Measurements from ENCODE around the gene TXNIP. TPM values are rescaled to one million over a fixed set of nuclear protein-coding genes. Genes with fewer than 3 reads are reported as not detected.
A peak's percentile ranks its signal among the peaks of the same experiment; 100 is the strongest.

The TXNIP gene
- total RNA-seq, 4 donors from 2014 or later = 739 to 2,947 (median 1,128) TPM

DNA sequence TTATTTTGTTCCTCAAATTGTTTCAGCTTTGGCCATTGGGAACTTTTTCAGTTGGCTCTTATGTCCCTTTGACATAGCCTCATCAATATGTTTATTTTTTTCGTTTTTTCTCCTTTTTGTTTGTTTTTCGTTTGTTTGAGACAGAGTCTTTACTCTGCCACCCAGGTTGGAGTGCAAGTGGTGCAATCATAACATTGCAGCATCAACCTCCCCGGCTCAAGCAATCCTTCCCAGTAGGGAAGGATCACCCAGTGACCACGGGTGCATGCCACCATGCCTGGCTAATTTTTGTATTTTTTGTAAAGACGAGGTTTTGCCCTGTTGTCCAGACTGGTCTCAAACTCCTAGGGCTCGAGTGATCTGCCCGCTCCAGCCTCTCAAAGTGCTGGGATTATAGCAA lies 23.8 kb downstream of the TXNIP start:
- no peaks in the 10 kb centered on the region for H3K9me3 ChIP-seq
- TF ChIP-seq, protein P1, sequence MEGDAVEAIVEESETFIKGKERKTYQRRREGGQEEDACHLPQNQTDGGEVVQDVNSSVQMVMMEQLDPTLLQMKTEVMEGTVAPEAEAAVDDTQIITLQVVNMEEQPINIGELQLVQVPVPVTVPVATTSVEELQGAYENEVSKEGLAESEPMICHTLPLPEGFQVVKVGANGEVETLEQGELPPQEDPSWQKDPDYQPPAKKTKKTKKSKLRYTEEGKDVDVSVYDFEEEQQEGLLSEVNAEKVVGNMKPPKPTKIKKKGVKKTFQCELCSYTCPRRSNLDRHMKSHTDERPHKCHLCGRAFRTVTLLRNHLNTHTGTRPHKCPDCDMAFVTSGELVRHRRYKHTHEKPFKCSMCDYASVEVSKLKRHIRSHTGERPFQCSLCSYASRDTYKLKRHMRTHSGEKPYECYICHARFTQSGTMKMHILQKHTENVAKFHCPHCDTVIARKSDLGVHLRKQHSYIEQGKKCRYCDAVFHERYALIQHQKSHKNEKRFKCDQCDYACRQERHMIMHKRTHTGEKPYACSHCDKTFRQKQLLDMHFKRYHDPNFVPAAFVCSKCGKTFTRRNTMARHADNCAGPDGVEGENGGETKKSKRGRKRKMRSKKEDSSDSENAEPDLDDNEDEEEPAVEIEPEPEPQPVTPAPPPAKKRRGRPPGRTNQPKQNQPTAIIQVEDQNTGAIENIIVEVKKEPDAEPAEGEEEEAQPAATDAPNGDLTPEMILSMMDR (IDR thresholded peaks at IDR 0.05) = no peak
- peak in 1 of 2 donors; percentile 41 for TF ChIP-seq POLR2A (IDR thresholded peaks at IDR 0.05)
- intact Hi-C loops (cut with DNase I) = no loop called here
- no peak overlapping the region for H3K4me3 ChIP-seq (replicated peaks in 1 of 3)
- H3K4me1 ChIP-seq = peaks cover 5 to 15% of the 10 kb centered on the region in 2 donors
- H3K36me3 ChIP-seq = no peaks in the 10 kb centered on the region
- peak; percentile 73 to 76 for DNase-seq
- peak overlapping the region; percentile 32 to 75 (median 72) for H3K27ac ChIP-seq
- no peaks in the 10 kb centered on the region for H3K27me3 ChIP-seq
- WGBS, 2 donors = 37 to 38% methylated on average over 7 of the region's 7 CpGs

DNA sequence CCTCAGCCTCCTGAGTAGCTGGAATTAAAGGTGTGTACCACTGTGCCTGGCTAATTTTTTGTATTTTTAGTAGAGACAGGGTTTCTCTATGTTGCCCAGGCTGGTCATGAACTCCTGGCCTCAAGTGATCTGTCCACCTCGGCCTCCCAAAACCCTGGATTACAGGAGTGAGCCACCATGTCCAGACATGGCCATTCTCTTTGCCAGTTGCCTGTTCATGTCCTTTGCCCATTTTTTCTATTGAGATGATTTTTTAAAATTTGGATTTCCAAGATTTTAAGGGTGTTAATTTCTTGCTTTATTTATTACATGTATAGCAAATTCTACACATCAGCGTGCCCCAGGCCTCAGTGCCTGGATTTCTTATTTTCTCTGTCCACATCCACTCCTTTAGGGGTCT lies 29.1 kb downstream of the TXNIP start:
- Histone ChIP-seq H3K4me1 (peaks cover 9 to 22% of the 10 kb centered on the region in 2 donors), H3K4me3 (replicated peaks in 1 of 3) (no peak overlapping the region), H3K27ac (no peak overlapping the region), H3K9me3 (no peaks in the 10 kb centered on the region), H3K36me3 (no peaks in the 10 kb centered on the region), H3K27me3 (no peaks in the 10 kb centered on the region)
- WGBS, 2 donors = 94 to 97% methylated on average over 2 of the region's 2 CpGs
- intact Hi-C loops (cut with DNase I) = loop anchor here (10.0 kb wide), 1 partner anchor 48 kb away; no protein-coding TSS in a partner anchor
- DNase-seq = no peak
- TF ChIP-seq, protein P1 (IDR thresholded peaks at IDR 0.05) = no peak
- TF ChIP-seq POLR2A (IDR thresholded peaks at IDR 0.05) = no peak

GRCh38 chr1:145965119-145965744 lies 31.1 kb downstream of the TXNIP start:
- no peak for TF ChIP-seq POLR2A (IDR thresholded peaks at IDR 0.05)
- TF ChIP-seq, protein P1 (IDR thresholded peaks at IDR 0.05) = no peak
- no peaks in the 10 kb centered on the region for H3K9me3 ChIP-seq
- H3K27ac ChIP-seq = peak overlapping the region; percentile 75 to 98 (median 87)
- H3K27me3 ChIP-seq = no peaks in the 10 kb centered on the region
- peak overlapping the region; percentile 11 to 57 (median 48) for H3K4me3 ChIP-seq (replicated peaks in 1 of 3)
- peaks cover 18 to 32% of the 10 kb centered on the region in 2 donors for H3K4me1 ChIP-seq
- WGBS, 2 donors = 4 to 8% methylated on average over 5 of the region's 5 CpGs
- H3K36me3 ChIP-seq = no peaks in the 10 kb centered on the region
- intact Hi-C loops (cut with DNase I) = loop anchor here (10.0 kb wide), 1 partner anchor 50 kb away; no protein-coding TSS in a partner anchor
- no peak for DNase-seq

- H3K4me1 ChIP-seq = peaks cover 18 to 32% of the 10 kb centered on the region in 2 donors
- no peaks in the 10 kb centered on the region for H3K9me3 ChIP-seq
- no peaks in the 10 kb centered on the region for H3K36me3 ChIP-seq
- H3K27ac ChIP-seq = peak within 1 kb of the TSS; percentile 75 to 98 (median 87)
- 2% methylated on average over 31 to 37 of the region's 37 CpGs for WGBS, 2 donors
- DNase-seq = peak; percentile 99 to 100
- intact Hi-C loops (cut with DNase I) = loop anchor here (10.0 kb wide), 1 partner anchor 50 kb away; no protein-coding TSS in a partner anchor
- TF ChIP-seq, protein P1 (IDR thresholded peaks at IDR 0.05) = no peak
- TF ChIP-seq POLR2A (IDR thresholded peaks at IDR 0.05) = peak in 1 of 2 donors; percentile 98
- no peaks in the 10 kb centered on the region for H3K27me3 ChIP-seq
- H3K4me3 ChIP-seq (replicated peaks in 1 of 3) = peak within 1 kb of the TSS; percentile 15 to 57 (median 48)
Measured at GRCh38 chr1:145964328-145965118, 31.9 kb downstream of the TXNIP start, which contains the start of the genes ANKRD34A and POLR3GL. Gene ANKRD34A (minus strand): TSS chr1:145964575. CDS start chr1:145961759, 2,816 bp downstream. Gene POLR3GL (plus strand): TSS chr1:145964690. CDS start chr1:145974866, 10,176 bp downstream.
